Measurements from ENCODE around the gene MYRF. TPM values are rescaled to one million over a fixed set of nuclear protein-coding genes. Genes with fewer than 3 reads are reported as not detected.

MYRF gene
- total RNA-seq, 1 donor, result 0.36 TPM

GRCh38 chr11:61737131-61737530, 15.3 kb upstream of the MYRF start:
- DNase-seq (ENCODE audit: insufficient read length, low spot score, missing footprints), result no peak
- TF ChIP-seq, protein P1, sequence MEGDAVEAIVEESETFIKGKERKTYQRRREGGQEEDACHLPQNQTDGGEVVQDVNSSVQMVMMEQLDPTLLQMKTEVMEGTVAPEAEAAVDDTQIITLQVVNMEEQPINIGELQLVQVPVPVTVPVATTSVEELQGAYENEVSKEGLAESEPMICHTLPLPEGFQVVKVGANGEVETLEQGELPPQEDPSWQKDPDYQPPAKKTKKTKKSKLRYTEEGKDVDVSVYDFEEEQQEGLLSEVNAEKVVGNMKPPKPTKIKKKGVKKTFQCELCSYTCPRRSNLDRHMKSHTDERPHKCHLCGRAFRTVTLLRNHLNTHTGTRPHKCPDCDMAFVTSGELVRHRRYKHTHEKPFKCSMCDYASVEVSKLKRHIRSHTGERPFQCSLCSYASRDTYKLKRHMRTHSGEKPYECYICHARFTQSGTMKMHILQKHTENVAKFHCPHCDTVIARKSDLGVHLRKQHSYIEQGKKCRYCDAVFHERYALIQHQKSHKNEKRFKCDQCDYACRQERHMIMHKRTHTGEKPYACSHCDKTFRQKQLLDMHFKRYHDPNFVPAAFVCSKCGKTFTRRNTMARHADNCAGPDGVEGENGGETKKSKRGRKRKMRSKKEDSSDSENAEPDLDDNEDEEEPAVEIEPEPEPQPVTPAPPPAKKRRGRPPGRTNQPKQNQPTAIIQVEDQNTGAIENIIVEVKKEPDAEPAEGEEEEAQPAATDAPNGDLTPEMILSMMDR (IDR thresholded peaks at IDR 0.05; ENCODE audit: extremely low read depth, low read depth, low read length), result no peak

DNA sequence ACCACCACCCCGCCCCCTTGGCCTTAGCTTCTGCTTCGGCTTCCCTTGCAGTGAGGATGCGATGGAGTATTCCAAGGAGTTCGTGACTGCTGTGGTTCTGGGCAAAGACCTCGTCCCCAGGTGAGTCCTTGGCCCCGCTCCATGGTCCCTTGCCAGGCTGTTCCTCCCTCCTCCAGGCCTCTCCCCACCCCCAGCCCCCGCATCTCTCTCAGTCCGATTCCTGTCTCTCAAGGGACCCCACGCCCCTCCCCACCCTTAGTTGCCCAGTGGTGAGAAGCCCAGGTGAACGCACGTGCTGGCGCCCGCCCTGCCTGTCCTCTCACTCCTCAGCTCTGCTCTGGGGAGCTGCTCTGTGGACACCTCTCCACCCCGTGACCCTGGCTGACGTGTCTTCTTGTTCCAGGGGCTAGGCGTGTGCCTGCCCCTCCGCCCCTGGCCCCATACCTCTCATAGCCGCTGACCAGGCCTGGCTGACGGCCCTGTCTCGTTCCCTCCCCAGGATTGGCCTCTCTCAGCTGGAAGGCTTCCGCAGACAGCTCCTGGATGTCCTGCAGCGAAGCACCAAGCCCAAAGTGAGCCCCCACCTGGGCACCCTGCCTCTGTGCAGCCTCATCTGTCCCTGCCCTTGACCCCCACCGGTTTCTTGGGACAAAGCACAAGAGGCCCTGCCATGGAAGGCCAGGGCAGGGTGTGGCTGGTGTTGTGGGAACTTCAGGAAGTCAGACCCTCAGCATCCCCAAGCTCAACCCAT, 14.6 kb upstream of the MYRF start:
- TF ChIP-seq, protein P1 (IDR thresholded peaks at IDR 0.05; ENCODE audit: extremely low read depth, low read depth, low read length), result no peak
- Histone ChIP-seq H3K27me3 (ENCODE audit: insufficient read depth, low read length) (no peaks in the 10 kb centered on the region), H3K79me2 (ENCODE audit: insufficient read depth, low read length) (no peaks in the 10 kb centered on the region), H4K20me1 (ENCODE audit: insufficient read depth, low read length) (peaks cover 4% of the 10 kb centered on the region), H3K27ac (ENCODE audit: low read depth, low read length) (no peak overlapping the region), H2AFZ (ENCODE audit: low read length) (no peak overlapping the region), H3K4me3 (ENCODE audit: insufficient read depth, low read length) (no peak overlapping the region), H3K36me3 (ENCODE audit: insufficient read depth, low read length) (peaks cover 35% of the 10 kb centered on the region), H3K4me1 (ENCODE audit: insufficient read depth, low read length) (peaks cover 5% of the 10 kb centered on the region), H3K9me3 (ENCODE audit: low read depth, low read length) (no peaks in the 10 kb centered on the region), H3K4me2 (ENCODE audit: insufficient read depth, low read length) (no peak overlapping the region)
- no peak for DNase-seq (ENCODE audit: insufficient read length, low spot score, missing footprints)

More at GRCh38 chr11:61737131-61737530, 15.3 kb upstream of the MYRF start:
- Histone ChIP-seq H3K4me1 (ENCODE audit: insufficient read depth, low read length) (peaks cover 12% of the 10 kb centered on the region), H3K27ac (ENCODE audit: low read depth, low read length) (no peak overlapping the region), H3K79me2 (ENCODE audit: insufficient read depth, low read length) (no peaks in the 10 kb centered on the region), H3K9me3 (ENCODE audit: low read depth, low read length) (no peaks in the 10 kb centered on the region), H2AFZ (ENCODE audit: low read length) (no peak overlapping the region), H3K4me2 (ENCODE audit: insufficient read depth, low read length) (no peak overlapping the region), H3K4me3 (ENCODE audit: insufficient read depth, low read length) (no peak overlapping the region), H4K20me1 (ENCODE audit: insufficient read depth, low read length) (peaks cover 4% of the 10 kb centered on the region), H3K36me3 (ENCODE audit: insufficient read depth, low read length) (peaks cover 35% of the 10 kb centered on the region), H3K27me3 (ENCODE audit: insufficient read depth, low read length) (no peaks in the 10 kb centered on the region)

GRCh38 chr11:61738776-61739175, 13.7 kb upstream of the MYRF start:
- peaks cover 35% of the 10 kb centered on the region for H3K36me3 ChIP-seq (ENCODE audit: insufficient read depth, low read length)
- H3K4me2 ChIP-seq (ENCODE audit: insufficient read depth, low read length), result no peak overlapping the region
- H2AFZ ChIP-seq (ENCODE audit: low read length), result no peak overlapping the region
- H3K27me3 ChIP-seq (ENCODE audit: insufficient read depth, low read length), result no peaks in the 10 kb centered on the region
- TF ChIP-seq, protein P1 (IDR thresholded peaks at IDR 0.05; ENCODE audit: extremely low read depth, low read depth, low read length), result no peak
- no peaks in the 10 kb centered on the region for H3K79me2 ChIP-seq (ENCODE audit: insufficient read depth, low read length)
- no peak overlapping the region for H3K4me3 ChIP-seq (ENCODE audit: insufficient read depth, low read length)
- no peaks in the 10 kb centered on the region for H3K9me3 ChIP-seq (ENCODE audit: low read depth, low read length)
- H4K20me1 ChIP-seq (ENCODE audit: insufficient read depth, low read length), result no peaks in the 10 kb centered on the region
- no peak overlapping the region for H3K27ac ChIP-seq (ENCODE audit: low read depth, low read length)
- DNase-seq (ENCODE audit: insufficient read length, low spot score, missing footprints), result no peak
- no peaks in the 10 kb centered on the region for H3K4me1 ChIP-seq (ENCODE audit: insufficient read depth, low read length)

- H3K4me2 ChIP-seq (ENCODE audit: insufficient read depth, low read length), result no peak overlapping the region
- DNase-seq (ENCODE audit: insufficient read length, low spot score, missing footprints), result no peak
- TF ChIP-seq, protein P1 (IDR thresholded peaks at IDR 0.05; ENCODE audit: extremely low read depth, low read depth, low read length), result no peak
Observed at GRCh38 chr11:61739413-61739812, 13.0 kb upstream of the MYRF start.

More at GRCh38 chr11:61739413-61739812, 13.0 kb upstream of the MYRF start:
- no peak overlapping the region for H3K4me3 ChIP-seq (ENCODE audit: insufficient read depth, low read length)
- H2AFZ ChIP-seq (ENCODE audit: low read length), result no peak overlapping the region
- H4K20me1 ChIP-seq (ENCODE audit: insufficient read depth, low read length), result no peaks in the 10 kb centered on the region
- H3K4me1 ChIP-seq (ENCODE audit: insufficient read depth, low read length), result no peaks in the 10 kb centered on the region
- no peak overlapping the region for H3K27ac ChIP-seq (ENCODE audit: low read depth, low read length)
- no peaks in the 10 kb centered on the region for H3K79me2 ChIP-seq (ENCODE audit: insufficient read depth, low read length)
- peaks cover 35% of the 10 kb centered on the region for H3K36me3 ChIP-seq (ENCODE audit: insufficient read depth, low read length)
- no peaks in the 10 kb centered on the region for H3K27me3 ChIP-seq (ENCODE audit: insufficient read depth, low read length)
- H3K9me3 ChIP-seq (ENCODE audit: low read depth, low read length), result no peaks in the 10 kb centered on the region

Data from osteoblast (primary cell).